IPS-NIHi7 (cell line): ENCODE results near the gene SH3BP4.

Experiments used
- DNase-seq: peaks from one replicate; pipeline ENCODE4 v3.0.0; 2012; ENCODE audit warnings: mixed read lengths; ENCODE audit errors: extremely low spot score

The SH3BP4 gene

DNA sequence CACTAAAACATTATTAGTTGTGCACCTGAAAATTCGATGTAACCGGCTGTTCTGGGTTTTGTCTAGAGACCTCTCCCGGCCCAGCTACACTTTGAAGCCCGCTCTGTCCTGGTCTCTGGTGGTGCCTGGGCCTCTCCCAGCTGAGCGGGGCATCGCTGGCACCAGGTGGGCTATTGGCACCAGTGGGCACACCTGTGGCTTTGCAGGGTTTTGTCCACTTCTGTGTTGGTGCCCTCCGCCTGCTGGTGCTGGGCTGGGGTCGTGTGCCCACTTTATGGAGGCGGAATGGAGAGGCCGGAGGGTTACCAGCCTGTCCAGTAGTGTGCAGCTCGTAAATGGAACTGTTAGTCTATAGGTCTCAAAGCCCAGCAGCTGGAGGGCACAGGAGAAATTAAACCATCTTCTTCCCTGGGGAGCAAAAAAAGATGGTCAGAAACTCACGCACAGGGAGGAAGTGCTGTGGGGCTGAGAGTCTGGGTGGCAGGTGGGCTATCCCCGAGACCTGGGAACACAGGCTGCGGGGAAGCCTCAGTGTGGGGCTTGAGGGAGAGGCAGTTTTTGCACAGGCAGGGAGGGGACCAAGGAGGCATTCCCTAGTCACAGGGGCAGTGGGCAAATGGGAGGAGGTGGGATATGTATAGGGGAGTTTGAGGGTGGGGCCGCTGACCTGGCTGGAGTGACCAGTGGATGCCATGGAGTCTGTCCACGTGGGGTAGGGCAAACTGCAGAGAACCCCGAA lies 30.4 kb downstream of the SH3BP4 start:
- no peak for DNase-seq

DNA sequence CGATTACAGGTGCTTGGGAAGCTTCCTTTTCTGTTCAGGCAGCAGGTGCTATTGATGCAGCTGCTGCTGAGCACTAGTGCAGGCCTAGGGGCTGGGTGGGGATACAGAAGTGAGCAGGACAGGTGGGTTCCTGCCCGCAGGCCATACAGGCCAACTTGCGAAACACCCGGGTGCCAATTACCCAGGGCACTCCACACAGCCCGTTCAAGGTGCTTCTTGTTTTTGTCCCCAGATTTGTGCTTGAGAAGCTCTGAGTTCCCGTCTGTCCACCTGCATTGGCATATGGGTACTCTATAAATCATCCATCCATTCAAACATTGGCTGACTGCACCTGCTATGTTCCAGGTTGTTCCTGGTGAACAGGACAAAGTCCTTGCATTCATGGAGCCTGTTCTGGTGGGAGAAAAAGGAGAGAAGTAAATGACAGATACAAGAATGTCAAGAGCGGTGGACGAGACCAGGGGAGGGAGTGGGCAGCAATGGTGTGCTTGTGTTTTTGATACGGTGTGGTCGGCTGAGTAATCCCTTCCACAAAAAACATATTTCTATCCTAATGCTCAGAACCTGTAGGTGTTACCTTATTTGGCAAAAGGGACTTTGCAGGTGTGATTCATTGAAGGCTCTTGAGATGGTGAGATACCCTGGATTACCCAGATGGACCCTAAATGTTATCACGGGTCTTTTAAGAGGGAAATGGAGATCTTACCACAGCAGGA lies 31.4 kb downstream of the SH3BP4 start:
- DNase-seq: no peak

DNA sequence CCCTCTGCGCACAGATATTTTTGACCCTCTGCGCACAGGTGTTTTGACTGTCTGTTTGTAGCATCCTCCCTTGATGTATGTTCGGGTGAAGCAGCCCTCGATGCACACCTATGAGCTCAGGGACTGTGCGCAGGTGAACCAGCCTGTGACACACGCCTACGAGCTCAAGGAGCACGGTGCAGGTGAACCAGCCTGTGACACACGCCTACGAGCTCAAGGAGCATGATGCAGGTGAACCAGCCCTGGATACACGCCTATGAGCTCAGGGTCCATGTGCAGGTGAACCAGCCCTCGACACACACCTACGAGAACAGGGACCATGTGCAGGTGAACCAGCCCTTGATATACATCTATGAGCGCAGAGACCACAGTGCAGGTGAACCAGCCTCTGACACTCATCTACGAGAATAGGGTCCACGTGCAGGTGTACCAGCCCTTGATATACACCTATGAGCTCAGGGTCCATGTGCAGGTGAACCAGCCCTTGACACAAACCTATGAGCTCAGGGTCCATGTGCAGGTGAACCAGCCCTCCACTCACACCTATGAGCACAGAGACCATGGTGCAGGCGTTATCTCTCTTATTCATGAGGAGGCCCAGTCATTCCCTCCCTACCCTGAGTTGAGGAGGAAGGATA lies 33.9 kb downstream of the SH3BP4 start:
- DNase-seq: no peak

DNA sequence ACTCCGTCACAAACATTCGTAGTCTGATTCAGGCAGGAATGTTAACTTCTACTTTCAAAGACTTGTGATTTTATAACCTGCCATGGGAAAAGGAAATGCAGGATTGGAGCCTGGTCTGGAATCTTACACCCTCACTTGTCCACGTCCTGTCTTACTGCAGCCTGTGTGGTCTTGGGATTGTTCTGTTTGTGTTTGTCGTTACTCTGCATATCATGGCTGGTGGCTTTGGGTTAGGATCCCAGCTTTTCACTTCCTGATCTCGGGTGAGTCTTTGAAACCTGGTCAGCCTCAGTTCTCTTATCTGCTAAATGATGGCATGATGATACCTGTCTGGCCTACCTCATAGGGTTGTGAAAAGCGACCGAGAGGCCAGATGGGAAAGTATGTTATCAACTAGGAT lies 34.6 kb downstream of the SH3BP4 start:
- no peak for DNase-seq

DNA sequence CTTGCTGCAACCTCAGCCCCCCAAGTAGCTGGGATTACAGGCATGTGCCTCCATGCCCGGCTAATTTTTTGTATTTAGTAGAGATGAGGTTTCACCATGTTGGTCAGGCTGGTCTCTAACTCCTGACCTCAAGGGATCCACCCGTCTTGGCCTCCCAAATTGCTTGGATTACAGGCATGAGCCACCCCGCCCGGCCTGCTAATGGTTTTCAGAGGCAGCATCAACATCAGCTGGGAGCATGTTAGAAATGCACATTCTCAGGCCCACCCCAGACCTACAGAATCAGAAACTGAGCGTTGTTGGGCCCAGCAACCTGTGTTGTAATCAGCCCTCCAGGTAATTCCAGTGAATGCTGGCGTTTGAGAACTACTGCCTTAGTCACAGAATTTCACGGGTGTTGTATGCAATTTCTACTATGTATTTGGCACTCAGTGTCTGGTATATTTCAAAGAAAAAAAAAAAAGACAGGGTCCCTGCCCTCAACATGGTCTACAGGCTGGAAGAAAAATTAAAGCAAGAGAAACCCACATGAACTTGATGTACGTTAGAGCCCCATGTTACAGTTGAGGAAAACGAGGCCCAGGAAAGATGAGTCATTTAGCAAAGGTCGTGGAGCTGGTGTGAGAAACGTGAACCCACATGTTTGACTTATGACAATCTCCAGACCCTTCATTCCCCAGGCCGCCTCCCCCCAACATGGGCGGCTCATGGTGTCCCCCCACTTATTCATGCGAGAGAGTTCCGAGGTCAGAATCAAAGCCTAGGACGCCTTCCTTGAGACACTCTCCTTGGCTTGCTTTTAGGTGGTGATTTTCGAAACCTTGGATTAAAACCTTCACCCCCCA lies 35.3 kb downstream of the SH3BP4 start:
- DNase-seq: no peak

DNA sequence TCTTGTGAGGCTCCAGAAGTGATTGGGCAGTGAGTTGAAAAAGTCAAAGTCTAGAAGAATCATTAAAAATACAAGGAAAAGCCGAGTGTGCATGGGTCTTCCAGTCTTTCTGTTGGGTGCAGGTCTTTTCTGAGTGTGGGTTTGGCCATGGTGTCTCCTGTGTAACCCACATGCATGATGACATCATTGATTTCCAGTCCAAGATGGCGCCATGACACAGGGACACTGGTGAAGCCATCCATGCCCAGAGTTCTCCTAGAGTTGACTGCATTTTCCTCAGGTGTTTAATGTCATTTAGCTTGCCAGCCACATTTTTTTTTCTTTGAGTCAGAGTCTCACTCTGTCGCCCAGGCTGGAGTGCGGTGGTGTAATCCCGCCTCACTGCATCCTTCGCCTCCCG lies 35.9 kb downstream of the SH3BP4 start:
- no peak for DNase-seq

DNA sequence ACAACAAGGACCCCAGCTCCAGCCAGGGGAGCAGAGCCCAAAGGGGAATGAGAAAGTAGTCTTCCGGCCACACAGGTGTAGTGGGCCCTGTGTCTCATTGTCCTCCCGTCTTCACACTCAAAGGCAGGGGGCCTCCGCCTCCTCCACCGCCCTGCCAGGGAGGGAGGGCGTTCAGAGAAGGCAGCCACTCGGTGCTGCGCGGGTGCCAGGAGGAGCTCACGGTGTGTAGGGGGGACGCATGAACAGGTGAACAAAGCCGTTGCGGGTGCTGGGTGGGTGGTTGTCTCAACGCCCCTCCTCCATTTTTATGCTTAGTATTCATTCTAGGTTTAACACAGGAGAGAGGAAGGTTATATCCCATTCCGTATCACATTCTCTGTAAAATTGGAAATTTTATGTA lies 36.7 kb downstream of the SH3BP4 start:
- no peak for DNase-seq

DNA sequence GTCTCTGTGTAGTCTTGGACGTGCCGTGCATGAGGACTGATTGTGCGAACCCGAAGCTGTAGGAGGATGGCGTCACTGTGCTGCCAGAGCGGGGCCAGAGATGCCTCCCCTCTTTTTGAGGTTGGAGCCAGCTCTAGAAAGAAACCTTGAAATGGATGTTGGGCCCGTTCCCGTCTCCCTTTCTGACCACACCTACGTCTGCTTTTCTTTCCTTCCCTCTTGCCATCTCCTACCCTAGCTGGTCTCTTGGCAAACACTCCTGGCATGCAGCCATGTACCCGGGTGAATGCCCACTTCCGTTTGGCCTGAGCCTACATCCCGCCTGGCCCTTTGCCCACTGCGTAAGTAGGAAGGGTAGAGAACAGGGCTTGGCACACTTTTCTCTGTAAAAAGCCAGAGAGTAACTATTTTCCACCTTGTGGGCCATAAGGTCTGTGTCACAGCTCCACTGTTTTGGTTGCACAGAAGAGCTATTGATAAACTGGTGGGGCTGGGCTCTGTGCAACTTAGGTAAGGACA lies 37.4 kb downstream of the SH3BP4 start:
- no peak for DNase-seq

DNA sequence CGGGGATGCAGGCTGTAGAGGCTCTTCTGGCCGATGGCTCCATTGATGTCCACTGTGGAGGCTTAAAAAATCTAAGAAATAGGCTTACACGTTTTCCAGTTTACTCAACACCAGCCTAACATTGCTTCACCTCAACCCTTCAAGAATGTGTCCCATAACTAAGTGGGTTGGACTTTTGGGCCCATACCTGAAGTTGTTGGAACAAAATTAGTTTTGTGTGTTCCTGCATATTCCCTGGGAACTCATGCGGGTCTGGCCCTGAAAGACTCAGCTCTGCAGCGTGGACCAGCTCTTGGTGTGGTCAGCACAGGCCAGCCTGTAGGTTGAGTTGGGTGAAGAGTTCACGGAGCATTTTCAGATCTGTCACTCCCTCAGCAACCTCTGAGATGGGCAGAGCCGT lies 38.5 kb downstream of the SH3BP4 start:
- no peak for DNase-seq

DNA sequence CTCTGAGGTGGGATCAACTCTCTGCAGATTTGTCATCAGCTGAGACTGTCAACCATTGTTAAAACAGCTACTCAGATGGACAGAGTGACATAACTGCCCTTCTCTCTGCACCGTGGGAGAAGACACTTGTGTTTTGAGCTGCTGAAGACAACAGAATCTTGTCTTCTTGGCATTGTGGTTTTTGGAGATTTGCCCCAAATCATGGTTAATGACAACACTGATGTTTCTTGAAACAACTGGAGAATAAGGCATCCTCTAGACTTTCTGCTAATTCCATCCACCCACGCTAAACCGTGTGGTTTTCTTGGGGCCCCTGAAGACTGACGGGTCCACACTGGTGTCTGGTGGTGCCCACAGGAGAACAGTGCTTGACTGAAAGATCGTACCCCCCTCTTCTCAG lies 39.5 kb downstream of the SH3BP4 start:
- no peak for DNase-seq

DNA sequence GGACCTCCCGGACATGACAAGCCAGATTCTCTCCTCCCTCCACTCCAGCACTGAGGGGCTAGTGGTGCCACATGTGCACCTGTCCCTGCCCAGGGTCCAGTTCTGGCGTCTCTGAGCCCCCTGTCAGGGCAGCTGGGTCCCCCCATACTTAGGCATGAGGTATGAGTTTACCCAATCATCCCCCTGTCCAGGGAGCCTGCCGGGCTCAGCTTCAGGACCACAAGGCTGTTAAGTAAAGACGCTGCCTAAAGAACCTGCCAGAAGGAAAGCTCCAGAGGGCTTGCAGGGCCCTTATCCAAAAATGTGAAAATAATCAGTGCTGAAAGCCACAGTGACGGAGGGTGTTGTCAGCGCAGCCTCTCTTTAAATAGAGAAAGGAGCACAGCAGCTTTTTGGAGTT lies 40.0 kb downstream of the SH3BP4 start:
- no peak for DNase-seq

DNA sequence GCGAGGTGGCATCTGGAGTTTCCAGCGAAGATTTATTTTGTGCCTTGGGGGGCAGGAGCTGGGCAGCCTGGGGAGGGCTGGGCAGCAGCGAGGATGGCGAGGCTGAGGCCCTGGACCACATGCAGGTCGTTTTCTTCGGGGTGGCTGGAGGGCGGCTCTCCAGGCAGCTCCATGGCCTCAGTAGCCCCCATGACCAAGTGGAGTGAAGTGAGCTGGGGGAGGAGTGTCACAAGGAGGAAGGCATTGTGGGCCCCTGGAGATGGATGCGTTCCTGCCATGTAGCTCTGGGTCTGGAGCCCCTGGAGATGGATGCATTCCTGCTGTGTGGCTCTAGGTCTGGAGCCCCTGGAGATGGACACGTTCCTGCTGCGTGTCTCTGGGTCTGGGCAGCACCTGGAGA lies 40.4 kb downstream of the SH3BP4 start:
- DNase-seq: no peak

DNA sequence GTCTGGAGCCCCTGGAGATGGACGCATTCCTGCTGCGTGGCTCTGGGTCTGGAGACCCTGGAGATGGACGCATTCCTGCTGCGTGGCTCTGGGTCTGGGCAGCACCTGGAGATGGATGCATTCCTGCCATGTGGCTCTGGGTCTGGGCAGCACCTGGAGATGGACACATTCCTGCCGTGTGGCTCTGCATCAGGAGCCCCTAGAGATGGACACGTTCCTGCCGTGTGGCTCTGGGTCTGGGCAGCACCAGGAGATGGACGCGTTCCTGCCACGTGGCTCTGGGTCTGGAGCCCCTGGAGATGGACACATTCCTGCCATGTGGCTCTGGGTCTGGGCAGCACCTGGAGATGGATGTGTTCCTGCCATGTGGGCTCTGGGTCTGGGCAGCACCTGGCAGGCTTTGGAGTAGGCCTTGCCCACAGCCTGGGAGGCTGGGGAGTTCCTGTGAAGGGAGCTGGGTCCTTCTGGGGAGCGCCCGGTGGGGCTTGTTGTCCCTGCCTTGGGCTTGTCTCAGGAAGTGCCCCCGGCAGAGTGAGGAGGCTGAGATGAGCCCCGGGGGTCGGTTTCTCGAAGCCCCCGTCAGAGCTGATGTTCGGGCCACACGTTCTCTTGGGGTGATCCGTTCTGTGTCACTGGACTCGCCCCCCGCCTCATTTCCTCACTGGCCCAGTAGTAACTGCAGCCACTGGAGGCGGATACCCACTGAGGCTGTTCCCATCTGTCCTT lies 41.0 kb downstream of the SH3BP4 start:
- no peak for DNase-seq

DNA sequence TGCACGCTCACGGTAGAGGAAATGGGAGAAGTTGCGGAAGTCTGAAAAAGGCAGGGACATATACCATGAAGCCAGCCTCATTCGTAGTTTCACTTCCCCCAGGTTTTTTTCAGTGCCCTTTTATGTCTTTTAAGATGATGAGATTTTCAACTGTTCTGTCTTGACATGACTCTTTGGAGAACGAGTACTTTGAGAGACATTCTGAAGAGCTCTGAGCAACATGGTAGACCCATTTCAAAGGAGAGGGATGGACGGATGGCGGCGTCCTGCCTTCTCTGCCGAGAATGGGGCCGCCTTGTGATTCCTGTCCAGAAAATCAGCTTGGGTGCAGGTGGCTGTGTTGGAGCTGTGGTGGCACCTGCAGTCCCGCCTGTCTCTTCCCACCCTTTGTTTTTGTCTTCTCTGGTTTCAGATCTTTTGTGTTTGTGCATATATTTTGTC lies 41.7 kb downstream of the SH3BP4 start:
- DNase-seq: no peak

DNA sequence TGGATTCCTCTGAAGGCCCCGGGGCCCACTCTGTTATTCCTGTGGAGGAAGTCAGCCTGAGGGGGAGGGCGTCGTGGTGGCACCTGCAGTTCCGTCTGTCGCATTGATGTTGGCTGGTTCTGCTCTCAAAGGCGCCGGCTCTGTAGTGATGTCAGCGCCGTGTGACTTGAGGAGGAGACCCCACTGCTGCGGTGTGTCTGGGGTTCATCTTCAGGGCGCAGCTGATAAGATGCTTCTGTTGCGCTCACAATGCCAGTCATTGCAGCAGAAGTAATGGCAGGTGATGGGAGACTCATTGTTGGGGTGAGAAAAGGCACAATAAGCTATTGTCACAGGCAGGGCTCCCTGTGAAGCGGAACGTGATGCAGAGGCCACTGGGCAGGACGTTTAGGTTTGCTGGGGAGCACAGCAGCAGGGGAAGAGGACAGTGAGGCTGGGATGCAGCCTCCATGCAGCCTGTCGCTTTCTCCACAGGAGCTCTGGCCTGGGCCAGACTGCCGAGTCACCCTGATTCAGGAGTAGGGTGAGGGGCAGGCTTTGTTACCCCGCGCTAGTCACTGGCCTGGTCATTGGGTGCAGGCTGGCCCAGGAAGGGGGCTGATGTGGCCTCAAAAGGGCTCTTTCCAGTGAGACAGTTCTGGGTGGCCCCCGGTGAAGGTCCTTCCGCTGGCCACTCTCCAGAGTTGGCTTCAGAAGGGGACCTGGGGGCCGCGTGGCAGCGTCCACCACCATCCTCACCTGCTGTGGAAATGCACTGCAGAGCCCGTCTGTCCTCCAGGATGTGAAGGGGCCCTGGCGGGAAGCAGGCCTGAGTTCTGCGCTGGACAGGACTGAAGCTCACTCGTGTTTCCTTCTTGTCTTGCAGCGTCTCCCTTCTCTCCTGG lies 42.9 kb downstream of the SH3BP4 start:
- no peak for DNase-seq

DNA sequence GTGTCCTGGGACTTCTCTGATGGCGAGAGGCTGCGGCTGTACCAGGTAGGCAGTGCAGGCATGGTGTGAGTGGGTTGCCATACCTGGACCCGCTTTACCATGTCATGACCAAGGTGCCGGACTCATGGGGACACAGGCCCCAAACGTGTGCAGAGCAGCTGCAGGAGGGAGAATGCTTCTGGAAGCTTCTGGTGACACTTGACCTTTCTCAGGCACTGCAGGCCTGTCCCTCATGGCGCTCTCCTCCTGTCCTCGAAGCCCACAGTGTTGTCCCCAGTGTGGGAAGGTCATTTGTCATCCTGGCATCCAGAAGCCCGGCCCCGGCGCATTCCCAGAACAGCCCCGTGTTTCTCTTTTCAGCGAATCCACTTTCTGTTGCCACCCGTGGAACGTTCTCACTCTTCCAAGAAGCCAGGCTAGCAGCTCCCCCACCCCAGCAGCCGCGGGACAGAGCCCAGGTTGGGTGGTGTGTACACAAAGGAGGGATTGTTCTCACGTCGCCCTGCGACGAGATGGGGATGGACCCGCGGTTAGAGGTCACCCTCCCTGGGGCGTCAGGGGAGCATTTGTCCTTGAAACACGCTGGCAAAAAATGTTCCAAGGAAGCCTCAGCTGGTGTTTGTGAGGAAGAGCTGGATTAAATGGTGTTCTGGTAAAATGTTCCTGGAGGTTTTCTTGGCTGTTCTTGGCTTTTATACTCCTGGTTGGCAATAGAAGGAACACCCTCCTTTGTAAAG lies 43.7 kb downstream of the SH3BP4 start:
- DNase-seq: no peak

DNA sequence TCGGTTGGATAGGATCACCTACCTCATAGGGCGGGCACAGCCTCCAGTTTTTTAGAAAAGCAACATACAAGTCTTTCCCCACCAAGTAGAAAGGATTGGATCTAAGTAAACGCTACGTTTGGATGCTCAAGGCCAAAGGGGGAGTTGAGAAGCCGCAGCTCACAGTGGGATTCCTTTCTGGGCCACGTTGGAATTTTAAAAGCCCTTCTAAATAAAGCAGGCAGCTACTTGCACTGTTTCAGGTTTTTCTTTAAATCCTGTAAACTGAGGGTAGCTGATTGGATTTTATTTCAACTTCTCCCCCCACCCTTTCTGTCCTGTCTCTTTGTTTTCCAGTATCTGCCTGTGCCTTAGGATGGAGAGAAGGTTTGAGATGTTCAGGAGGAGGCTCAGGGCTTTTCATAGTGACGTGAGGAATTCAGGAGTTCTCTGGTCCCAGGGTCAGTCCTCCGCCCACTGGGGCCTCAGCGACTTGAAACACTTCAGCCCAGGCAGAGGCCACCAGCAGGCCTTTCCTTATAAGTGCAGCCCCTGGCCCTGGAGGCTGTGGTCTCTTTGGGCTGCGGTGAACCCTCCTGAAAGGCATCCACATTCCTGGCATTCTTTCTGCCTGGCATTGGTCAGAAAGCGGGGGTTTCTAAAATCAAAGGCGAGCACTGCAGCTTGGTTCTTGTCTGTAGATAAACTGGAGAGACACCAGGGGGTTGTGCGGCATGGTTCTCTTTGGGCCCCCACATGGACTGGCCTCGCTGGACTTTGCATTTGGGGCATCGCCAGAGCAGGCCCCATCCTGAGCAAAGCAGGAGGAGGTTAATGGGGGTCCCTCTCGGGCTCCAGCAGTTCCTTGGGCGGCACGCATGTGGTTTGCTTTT lies 44.5 kb downstream of the SH3BP4 start:
- peak; percentile 89 for DNase-seq

DNA sequence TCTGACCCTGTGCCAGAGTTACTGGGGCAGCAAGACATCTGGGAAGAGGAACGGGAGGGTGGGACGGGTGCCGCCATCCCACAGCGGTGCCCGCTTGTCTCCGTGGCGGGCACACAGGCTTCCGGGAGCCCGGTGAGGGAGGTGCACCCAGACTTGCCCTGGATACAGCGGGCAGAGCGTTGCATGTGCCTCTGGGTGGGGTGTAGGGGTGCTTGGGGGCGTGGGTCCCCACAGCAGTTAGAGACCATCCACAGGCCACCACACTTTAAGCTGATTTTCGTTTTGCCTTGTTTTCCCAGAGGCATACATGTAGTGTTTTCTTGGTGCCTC lies 45.1 kb downstream of the SH3BP4 start:
- no peak for DNase-seq

DNA sequence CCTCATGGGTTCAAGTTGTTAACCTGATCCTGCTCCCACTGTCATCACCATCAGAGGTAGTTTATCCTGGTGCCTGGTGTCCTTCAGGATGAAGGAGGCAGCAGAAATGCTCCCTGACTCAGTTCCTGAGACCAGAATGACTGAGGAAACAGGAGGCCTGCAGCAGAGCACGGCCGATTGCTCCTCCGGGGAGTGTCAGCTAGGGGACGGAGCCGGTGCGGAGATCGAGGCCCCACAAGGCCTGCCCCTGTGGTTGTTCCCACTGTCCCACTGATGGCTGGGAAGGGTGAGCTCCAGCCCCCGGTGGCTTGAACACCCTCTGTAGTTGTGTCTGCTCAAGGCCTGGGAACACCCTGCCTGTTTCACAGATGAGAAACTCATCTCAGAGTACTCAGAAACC lies 45.6 kb downstream of the SH3BP4 start:
- no peak for DNase-seq
